RPMI7951 (cell line): ENCODE results near the gene GLT6D1. TPM values are rescaled to one million over a fixed set of nuclear protein-coding genes. Genes with fewer than 3 reads are reported as not detected.

Source experiments
- DNase-seq: peaks from one replicate; pipeline ENCODE4 v3.0.0-alpha.2; 2012; ENCODE audit warnings: low read depth
- total RNA-seq: library from RNA; depleted of rRNA; stranded (reverse); fragments of >200 nt; shearing (Covaris generic); gene quantifications from 2 replicates; pipeline ENCODE4 v1.2.3, GENCODE V29; 2014

GLT6D1 gene
- total RNA-seq, 1 experiment from 2014 or later, result not detected

DNA sequence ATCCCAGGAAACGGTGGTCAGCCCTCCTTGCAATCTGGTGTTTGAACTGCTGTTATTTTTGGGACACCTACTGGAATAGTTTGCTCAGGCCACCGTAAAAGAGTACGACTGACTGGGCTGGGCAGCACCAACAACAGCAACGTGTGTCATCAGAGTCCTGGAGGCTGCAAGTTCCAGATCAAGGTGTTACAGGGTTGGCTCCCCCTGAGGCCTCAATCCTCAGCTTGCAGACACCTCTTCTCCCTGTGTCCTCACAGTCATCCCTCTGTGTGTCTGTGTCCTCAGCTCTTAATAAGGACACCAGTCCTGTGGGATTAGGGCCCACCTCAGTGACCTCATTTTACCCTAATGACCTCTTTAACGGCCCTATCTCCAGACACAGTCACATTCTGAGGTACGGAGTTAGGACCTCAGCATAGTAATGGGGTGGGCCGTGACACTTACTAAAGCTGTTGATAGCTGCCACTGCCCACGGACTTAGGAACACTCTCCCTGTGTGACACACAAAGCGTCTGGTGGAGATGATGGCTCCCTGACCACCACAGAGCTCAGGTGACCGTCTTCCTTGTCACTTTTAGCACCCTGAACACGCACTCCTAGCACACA is 16.8 kb downstream of the GLT6D1 start:
- no peak for DNase-seq

DNA sequence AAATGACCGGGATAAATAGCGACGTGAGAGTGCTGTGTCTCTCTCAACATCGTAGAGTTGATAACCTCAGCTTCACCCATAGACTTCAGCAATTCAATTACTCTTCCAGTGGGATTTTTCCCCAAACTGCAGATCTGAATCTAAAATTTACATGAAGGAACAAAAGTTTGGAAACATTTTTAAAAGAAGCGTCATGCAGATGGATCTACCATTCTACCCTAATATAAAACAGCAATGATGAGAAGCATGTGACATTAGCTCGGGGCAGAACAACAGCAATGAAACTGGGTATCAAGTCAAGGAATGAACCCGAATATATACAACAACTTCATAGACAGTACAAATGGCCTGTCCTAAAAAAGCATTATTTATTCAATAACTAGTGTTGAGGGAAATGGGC is 18.8 kb downstream of the GLT6D1 start:
- DNase-seq, result no peak

DNA sequence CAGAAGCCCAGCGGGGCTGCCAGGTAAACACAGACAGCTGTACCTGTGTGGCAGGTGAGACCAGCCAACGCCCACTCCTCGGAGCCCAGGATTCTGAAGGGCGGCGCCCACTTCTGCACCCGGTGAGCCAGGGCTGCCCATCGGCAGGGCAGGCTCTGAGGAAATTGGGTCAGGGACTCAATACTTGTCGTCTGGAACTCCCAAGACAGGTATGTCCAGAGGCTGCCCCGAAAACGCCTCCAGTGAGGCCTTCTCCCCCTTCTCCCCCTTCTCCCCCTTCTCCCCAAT is 19.8 kb downstream of the GLT6D1 start:
- DNase-seq, result no peak

DNA sequence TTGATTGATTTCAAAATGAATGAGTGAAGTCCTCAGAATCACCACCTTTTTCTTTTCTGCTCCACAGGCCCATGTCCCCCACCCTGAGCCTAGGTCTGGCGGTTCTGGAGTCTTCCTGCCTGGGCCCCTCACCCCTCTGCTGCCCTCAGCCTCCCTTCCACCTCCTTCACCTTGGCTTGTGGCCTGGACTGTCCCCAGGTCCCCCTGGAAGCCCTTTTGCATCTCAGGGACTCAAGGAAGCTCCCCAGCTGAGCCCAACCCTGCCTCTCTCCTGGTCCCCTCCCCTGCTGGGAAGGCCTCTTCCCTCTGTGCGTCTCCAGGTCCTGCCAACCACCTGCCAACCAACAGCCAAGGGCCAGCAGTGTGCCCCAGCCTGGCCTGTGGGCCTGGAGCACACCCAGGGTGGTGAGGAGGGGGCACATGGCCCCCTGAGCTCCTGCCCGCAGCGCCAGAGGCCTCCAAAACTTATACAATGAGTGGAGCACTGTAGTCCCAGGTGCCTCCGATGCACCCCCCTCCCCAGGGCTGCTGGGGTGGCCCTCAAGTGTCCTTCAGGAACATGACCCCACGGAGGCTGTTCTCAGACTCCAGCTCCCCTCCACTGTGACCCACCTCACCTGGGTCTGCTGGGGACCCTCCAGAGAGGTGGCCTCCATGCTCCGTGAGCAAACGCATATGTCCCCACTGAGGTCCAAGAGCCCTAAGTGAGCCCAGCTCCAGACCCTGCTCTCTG is 20.3 kb downstream of the GLT6D1 start:
- no peak for DNase-seq

DNA sequence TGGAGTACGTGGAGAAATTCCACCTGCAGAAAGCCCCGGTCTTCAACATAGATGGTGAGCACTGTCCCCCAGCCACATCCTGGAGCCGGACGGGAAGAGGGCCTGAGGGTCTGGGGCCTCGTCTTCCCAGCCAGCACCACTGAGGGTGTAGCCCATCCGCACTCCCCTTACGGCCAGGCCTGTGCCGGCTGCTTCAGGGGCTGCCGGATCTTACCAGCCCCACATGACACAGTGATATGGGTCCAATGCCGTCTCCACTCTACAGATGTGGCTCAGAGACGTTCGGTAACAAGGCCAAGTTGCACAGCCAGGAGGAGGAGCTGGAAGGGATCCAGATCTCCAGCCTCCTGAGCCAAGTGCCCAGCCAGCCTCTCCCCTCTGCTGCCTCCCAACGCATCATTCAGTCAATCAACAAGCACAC is 21.3 kb downstream of the GLT6D1 start:
- DNase-seq, result no peak

DNA sequence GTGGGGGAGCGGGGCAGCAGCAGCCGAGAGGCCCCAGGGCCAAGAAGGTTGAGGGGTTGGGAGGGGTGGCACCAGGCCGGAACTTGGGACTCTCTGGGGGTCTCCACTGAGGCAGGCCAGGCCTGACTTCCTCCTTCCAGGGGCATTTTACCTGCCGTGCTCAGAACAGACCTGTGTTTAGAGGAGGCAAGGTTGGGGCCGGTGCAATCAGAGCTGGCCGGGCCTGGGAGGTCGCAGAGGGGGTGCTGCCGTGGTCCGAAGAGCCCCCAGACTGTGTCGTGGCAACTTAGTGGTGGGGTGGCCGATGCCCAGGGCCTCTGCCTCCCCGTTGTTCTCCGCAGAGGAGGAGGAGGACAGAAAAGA is 21.8 kb downstream of the GLT6D1 start:
- no peak for DNase-seq

DNA sequence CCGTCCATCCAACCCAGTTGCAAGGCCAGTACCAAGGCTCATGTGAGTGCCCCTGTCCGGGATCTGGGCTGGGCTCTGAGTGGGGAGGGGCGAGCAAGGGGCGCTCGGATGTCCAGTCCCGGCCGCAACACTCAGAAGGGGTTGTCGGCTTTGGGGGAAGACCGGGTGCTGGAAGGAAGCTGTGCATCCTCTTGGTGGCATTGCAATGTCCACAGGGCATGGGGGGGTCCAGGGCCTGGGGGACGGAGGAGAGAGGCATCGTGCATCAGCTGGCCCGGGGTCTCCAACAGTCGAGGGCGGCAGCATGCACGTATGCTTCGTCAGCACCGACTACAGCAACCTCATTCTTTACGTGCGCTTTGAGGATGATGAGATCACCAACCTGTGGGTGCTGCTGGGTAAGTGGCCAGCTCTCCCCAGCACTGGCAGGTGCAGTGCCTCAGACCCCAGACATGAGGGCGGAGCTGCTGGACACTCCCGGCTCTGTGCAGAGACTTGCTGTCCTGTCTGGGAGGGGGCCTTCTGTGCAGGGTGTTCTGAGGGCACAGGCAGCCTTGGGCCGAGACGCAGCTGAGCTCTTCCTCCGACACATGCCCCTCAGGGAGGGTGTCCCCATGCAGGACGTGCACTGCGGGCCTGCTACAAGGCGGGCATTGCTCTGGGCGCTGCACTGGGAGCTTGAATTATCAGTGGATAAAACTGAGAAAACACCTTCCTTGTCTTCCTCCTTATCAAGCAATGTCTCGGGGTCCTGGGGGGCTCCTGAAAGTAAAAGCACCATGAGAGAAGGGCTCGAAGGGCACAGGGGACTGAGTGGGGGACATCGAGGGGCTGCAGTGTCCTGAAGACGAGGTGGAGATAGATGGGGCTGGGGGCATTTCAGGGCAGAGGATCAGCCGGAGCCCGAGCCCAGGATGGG is 22.5 kb downstream of the GLT6D1 start:
- DNase-seq, result no peak

DNA sequence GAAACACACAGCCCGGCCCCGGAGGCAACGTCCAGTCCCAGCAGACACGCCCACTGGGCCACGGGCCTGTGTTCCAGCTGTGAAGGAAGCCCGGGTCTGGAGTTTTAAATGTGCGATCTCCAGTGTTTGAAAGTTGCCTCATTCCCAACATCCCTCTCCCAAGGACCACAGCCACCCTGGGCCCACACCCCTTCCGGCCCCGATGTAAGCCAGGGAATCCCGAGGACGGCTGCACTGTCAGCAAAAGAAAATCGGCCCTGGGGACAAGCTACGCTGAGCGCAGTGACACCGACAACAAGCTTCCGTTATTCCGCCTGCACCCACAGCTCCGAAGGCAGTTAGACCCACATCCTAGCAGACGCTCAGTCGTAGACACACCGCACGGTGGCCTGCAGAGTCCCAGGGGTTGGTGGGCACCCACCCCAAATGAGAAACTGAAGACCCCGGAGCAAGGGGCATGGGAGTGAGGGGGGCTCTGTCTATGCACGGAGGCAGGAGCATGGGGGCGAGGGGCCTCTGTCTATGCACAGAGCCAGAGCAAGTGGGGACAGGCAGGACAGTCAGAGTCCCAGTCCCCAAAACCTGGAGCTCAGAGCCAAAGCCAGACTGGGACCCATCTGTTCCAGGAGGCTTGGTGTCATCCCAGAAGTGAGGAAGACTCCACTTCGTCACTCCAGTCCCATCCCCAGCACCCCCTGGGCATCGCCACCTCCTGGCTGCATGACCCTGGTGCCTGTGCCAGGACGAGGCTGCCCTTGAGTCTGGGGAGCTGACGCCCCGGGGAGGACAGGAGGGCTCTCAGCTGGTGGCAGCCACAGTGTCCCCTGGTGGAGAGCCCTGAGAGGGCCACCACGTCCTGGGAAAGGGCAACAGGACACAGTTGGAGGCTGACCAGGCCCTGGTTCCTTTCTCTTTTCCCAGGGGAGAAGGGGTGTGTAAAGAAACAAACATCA is 23.4 kb downstream of the GLT6D1 start:
- DNase-seq, result no peak

DNA sequence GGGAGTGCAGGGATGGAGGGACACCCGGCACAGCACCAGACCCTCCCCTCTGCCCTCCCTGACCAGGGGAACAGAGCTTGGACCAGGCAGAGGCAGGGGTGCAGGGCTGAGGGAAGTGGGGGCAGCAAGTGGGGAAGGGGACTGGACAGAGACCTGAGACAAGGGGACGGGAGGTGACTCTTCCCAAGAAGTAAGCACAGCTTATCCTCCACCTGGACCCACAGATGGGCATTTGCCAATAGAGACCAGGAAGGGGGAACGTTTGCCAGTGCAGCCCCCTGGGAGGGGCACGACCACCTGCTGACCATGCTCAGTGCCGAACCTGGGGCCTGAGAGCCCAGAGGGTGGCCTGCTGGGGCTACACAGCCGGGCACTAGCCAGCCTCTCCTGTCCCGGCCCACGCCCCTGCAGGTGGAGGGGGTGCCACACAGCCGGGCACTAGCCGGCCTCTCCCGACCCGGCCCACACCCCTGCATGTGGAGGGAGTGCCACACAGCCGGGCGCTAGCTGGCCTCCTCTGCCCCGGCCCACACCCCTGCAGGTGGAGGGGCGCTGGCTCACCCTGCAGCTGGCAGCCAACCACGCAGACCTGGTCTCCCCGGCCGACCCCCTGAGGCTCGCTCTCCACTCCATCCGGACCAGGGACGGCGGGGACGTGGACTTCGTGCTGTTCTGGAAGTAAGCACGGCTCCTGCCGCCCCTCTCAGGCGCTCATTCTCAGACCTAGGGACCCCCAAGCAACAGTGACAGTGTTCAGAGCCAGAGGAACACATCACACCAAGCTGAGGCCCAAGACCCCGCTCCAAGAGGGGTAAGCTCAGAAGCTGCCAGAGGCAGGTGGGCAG is 24.3 kb downstream of the GLT6D1 start:
- no peak for DNase-seq

DNA sequence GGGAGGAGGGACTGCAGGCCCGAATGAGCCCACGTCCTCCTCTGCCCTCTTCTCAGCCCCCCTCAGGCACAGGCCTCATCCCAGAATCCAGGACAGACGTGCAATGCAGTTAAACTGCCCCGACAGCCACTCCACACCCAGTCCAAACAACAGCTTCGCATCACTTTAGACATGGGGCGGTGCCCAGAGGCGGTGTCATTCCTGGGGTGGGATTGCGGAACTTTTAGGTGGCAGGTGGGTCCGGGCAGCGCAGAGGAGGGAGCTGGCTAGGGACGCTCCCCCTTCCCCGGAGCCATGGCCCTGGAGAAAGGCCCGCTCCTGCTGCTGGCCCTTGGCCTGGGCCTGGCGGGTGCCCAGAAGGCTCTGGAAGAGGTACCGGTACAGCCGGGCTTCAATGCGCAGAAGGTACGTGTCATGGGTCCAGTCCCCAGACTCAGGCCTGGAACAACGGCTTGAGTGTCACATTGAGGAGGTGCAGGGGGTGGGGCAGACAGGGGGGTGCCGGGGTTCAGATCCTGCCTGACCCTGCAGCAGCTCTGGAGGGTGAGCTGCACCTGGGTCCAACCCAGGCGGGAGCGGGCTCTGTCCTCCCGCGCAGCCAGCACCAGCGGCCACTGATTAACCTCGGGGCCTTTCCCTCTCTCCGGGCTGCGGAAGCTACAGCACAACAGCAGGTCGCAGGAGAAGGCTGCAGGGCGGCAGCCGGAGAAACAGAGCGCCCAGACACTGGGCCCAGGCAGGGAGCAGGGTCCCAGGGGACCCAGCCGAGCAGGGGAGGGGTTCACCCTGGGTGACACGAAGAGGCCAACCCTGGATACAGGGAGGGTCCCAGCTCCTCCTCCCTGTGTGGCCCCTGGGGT is 25.2 kb downstream of the GLT6D1 start:
- DNase-seq, result no peak

DNA sequence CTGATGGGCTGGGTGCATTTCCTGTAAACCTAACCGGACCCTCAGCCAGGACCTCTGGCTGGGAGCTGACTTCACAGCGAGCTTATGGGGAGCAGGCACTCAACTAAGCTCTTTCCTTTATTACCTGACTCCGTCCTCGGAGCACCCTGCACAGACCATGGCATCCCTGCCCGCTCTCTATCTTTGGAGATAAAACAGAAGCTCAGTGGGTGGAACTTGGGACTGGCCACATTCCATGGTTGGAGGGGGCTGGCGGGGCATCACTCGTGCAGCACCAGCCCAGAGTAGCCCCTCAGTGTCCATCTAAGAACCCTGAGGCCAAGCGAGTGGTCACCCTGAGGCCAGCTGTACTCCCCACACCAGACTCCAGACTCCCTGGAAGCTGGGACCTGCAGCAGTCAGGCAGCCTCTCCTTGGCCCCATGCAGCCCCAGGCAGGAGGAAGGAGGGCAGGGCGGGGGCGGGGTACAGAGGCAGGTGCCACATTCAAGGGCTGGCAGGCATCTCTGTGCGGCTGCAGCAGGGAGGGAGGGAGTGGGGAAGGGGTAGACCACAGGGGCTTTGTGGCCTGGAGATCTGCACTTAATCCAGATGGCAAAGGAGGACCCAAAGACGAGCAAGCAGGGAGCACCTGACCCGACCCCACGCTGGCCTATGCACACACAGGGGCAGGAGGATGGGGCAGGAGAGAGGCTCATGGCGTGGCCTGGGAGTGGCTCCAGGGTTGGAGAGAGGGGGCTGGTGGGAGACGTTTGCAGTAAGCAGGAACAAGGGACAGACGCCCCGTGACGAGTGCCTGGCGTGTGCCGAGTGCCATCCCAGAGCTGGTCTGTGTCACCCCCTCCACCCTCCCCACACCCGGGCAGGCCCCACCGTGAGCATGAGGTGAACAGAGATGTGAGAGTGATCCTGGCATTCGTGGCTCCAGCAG is 26.1 kb downstream of the GLT6D1 start:
- no peak for DNase-seq

DNA sequence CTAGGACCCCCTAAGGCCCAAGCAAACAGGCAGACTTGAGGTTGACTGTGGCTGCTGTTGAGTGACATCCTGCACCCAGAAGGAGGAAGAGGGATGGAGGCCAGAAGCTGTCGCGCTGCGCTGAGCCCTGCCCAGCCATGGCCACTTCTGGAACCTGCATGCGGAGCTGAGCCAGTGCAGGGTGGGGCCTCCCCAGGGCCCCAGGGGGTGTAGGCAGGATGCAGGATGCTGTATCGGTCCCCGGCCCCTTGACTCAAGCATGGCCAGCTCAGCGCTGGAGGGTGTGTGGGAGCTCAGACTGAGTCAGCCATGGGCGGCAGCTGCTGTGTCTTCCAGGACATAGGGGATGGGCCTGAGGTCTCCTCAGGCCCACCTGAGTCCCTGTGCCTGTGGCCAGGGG is 26.9 kb downstream of the GLT6D1 start:
- no peak for DNase-seq

DNA sequence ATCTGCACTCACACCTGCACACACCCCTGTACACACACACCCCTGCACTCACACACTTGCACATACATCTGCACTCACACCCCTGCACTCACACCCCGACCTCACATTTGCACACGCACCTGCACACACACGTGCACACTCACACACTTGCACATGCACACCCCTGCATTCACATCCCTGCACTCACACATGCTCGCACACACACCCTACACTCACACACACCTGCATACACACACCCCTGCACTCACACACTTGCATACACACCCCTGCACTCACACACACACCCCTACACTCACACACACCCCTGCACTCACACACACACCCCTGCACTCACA is 27.5 kb downstream of the GLT6D1 start:
- DNase-seq, result no peak

DNA sequence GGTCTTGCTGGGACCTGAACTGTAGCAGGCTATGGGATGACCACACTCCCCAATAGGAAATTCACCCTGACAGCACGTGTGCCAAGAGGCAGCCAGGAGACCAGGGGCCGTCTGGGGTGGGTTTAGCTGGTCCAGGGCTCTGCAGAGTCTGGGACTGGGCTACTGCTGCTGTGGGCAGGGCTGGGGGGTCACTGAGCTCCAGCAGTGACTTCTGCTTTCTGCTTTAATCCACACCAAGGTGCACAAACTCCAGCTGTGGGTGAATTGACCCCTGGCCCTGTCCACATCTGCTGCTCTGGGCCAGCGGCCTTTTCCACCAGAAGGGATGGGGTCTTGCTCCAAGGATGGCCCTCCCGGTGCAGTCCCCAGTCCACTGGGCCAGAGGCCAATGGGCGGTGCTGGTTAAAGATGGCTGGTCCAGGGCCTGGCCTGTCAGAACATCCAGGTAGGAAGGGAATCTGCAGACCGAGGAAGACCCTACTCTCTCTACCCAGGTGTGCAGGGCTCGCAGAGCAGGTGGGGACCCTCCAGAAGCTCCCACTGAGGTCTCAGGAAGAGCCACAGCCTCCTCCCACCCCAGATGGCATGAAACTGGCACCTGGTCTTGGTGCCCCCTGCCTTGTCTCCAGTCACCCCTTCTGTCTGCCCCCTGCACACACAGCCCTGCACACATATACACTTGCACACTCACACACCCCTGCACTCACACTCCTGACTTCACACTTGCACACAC is 28.0 kb downstream of the GLT6D1 start:
- no peak for DNase-seq

DNA sequence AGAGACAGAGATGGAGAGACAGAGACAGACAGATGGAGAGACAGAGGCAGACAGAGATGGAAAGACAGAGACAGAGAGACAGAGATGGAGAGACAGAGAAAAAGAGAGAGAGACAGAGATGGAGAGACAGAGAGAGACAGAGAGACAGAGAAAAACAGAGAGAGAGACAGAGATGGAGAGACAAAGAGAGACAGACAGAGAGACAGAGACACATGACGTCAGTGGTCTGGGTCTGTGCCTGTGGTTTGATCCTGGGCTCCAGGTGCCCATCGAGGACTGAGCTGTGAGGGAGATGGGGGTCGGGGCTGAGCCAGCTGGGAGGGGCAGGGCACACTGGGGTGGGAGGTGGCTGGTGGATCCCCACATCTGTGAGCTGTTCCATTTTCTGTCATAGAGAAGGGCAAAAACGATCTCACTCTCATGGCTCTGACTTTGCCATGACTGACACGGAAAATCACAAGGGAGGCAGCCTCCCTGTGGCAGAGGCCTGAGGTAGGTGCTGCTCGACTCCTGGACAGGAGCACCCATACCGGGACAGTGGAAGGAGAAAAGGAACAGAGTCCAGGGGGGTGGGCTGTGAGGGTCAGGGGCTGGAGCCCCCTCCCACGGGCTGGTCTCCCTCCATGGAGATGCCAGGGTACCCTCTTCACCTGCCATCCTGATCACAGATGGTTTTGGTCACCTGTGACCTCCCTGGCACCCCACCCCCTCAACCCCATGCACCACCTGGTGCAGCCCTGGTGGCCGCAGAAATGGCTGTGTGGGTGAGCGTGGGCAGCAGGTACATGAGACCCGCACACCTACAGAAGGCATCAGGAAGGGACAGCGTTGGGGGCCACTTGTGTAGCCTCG is 28.8 kb downstream of the GLT6D1 start:
- DNase-seq, result no peak

DNA sequence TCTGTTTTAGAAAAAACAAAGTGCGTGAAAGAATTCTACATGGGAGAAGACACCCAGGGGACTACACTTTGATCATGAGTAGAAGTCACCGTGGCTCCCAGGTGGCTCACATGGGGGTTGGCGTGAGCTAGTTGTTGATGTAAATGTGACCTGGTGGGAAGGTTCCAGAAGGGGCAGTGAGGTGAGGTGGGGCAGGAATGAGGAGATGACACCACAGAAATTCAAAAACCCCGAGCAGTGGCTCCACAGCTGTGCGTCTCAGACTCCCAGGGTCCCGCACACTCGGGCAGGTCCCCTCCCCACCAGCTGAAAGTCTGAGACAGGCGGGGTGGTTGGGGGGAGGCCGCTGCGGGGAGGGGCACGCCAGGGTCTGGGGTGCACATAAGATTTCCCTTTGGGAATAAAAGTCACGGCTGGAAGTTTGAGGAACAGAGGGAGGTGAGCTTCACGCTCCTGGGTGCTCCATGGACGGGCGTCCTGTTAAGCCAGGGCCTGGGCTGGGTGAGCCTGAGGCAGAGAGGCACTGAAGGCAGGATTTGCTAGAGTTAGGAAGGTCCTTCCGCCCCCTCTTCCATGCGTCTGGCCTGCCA is 29.9 kb downstream of the GLT6D1 start:
- DNase-seq, result no peak

DNA sequence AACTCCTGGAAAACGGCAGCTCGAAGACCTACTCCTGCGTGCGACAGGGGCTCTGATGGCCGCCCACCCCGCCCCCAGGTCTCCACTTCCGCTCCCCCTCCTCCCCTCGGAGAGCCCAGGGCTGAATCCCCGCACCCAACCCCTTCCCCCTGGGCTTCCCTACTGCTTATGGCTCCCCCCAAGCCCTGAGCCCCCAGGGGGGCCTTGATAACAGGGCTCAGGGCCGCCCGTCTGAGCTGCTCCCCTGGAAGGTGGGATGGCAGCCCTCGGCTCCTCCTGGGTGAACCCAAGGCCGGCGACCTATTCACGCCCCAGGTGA is 30.4 kb downstream of the GLT6D1 start:
- DNase-seq, result no peak
